Activated CD8-positive, alpha-beta memory T cell treated with anti-CD3 and anti-CD28 coated beads for 24 hours (primary cell): ENCODE results near the gene SET.

Experiments
- DNase-seq: peaks from one replicate; pipeline ENCODE4 v3.0.0-alpha.2; 2020

SET gene

DNA sequence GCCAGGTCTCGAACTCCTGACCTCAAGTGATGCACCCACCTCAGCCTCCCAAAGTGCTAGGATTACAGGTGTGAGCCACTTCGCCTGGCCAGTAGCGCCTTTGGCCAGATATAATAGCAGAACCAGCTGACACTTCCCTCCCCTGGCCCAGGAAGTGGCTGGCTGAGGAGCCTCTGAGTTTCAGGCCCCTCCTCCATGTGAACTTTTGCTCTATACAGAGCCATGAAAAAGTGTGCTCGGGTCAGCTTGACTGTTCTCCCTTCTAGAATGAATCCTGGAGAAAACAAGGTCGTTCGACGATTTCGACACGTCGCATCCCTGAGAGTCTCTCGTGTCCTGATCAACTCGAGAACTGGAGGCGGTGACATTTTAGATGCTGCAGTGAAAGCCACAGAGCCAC lies 43.6 kb downstream of the SET start:
- no peak for DNase-seq

- DNase-seq, result no peak
These were observed 44.2 kb downstream of the SET start for GRCh38 chr9:128733256-128733655.

DNA sequence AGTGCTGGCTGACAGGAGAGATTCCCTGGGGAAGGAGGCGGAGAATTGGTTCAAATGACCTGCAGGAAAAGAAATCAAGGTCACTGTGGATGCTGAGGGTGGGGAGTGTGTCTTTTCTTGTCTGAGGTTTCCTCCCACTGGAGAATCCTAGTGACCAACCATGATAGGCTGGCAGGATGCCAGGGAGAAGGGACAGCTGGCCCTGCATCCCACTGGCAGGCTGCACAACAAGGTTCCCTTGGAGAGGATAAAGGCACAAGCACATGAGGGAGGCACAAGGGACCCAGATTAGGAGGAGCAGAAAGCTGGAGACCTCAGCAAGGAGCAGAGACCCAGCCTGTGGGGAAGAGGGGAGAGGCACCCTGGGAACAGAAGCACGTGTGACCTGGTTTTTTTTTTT lies 46.4 kb downstream of the SET start:
- DNase-seq, result no peak

DNA sequence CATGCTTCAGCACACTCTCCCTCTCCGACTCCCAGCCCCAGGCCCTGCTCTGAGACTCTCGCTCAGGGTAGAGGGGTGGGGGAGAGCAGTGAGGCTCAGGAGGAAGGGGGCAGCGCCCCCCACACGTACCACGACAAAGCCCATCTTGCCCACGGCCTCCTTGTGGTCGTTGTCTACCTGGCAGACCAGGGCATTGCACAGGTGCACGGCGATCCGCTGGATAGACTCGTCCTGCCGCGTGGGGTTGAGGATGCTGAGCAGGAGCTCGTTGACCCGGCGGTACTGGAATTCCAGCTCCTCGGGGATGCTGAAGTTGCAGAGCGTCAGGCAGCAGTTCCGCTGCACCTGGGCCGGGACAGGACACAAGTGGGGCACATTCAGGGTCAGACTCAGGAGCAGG lies 53.4 kb downstream of the SET start:
- no peak for DNase-seq

DNA sequence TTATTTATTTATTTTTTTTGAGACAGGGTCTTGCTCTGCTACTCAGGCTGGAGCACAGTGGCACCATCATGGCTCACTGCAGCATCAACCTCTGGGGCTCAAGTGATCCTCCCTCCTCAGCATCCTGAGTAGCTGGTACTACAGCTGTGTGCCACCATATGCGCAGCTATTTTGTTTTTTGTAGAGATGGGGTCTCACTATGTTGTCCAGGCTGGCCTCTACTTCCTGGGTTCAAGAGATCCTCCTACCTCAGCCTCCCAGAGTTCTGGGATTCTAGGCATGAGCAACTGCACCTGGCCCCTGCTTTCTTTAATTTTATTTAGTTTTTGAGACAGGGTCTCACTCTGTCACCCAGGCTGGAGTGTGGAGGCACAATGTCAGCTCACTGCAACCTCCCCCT lies 54.4 kb downstream of the SET start:
- no peak for DNase-seq
